ENCODE measurements around the gene CDON.

CDON gene, protein sequence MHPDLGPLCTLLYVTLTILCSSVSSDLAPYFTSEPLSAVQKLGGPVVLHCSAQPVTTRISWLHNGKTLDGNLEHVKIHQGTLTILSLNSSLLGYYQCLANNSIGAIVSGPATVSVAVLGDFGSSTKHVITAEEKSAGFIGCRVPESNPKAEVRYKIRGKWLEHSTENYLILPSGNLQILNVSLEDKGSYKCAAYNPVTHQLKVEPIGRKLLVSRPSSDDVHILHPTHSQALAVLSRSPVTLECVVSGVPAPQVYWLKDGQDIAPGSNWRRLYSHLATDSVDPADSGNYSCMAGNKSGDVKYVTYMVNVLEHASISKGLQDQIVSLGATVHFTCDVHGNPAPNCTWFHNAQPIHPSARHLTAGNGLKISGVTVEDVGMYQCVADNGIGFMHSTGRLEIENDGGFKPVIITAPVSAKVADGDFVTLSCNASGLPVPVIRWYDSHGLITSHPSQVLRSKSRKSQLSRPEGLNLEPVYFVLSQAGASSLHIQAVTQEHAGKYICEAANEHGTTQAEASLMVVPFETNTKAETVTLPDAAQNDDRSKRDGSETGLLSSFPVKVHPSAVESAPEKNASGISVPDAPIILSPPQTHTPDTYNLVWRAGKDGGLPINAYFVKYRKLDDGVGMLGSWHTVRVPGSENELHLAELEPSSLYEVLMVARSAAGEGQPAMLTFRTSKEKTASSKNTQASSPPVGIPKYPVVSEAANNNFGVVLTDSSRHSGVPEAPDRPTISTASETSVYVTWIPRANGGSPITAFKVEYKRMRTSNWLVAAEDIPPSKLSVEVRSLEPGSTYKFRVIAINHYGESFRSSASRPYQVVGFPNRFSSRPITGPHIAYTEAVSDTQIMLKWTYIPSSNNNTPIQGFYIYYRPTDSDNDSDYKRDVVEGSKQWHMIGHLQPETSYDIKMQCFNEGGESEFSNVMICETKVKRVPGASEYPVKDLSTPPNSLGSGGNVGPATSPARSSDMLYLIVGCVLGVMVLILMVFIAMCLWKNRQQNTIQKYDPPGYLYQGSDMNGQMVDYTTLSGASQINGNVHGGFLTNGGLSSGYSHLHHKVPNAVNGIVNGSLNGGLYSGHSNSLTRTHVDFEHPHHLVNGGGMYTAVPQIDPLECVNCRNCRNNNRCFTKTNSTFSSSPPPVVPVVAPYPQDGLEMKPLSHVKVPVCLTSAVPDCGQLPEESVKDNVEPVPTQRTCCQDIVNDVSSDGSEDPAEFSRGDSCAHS (N-terminal part only)

DNA sequence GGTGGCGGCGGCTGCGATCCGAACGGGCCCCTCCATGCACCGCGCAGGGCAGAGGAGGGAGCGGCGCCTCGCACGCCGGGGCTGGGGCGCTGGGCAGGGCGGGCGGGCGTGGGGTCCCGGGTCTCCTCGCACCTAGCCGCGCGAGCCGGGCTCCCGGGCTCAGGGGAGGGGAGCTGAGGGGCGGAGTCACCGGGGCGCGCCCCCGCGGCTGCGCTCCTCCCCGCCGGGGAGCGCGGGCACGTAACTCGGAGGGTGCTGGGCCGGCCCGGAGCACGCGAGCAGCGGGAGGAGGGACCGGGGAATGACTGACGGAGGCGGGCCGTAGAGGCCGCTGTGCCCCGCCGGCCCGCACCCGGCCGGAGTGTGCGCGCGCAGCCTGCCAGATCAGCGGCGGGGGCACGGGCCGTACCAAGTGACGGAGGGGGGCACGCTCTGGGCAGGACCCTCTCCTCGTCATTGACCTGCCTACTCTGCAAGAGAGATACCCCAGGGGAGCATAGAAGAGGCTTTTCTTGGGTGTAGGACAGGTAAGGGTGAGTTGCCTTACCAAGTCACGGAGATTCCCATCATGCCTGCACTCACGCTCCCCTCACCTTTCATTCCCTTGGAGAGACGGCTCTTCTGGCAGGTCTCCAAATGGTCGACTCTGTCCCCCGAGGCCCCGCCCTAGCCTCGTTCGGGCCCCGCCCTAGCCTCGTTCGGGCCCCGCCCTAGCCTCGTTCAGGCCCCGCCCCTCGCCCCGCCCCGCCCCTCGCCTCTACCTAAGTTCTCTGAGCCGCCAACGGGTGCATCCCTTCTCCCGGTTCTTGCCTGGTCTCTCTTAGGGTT, at the start of gene CDON:
TSS of gene CDON (minus strand) at position 188 of the 828 bp plus-strand sequence. CDS start 39,390 bp downstream, outside the sequence.
- peak; percentile 72 for DNase-seq

DNA sequence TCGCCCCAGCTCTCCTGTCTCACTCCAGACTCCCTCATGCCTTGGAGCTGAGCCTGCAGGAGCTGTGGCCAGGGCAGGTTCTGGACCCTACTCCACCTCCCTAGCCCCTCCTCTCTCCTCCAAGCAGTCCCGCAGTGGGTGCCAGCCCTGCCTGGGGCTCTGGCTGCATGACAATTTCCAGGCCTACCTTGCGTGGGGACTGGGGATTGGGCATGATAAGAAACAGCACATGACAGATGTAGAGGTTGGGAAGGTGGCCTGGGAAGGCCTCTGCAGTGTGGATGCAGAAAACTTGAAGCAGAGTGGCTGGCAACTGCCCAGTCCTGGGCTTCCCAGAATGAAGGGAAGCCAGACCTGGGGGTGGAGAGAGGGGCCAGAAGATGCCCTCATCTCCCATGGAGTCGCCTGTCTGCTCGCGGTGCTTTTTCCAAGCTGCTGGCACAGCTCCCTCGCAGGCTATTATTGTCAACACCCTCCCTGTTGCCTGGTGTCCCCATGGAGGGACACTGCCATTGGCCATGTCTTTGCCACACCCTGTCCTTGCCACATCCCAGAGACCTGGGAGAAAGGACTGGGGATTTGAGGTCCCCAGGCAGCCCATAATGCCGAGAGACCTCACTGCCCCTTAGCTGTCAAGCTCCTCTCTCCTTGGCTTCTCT, 48.9 kb upstream of the CDON start:
- DNase-seq, result no peak

DNA sequence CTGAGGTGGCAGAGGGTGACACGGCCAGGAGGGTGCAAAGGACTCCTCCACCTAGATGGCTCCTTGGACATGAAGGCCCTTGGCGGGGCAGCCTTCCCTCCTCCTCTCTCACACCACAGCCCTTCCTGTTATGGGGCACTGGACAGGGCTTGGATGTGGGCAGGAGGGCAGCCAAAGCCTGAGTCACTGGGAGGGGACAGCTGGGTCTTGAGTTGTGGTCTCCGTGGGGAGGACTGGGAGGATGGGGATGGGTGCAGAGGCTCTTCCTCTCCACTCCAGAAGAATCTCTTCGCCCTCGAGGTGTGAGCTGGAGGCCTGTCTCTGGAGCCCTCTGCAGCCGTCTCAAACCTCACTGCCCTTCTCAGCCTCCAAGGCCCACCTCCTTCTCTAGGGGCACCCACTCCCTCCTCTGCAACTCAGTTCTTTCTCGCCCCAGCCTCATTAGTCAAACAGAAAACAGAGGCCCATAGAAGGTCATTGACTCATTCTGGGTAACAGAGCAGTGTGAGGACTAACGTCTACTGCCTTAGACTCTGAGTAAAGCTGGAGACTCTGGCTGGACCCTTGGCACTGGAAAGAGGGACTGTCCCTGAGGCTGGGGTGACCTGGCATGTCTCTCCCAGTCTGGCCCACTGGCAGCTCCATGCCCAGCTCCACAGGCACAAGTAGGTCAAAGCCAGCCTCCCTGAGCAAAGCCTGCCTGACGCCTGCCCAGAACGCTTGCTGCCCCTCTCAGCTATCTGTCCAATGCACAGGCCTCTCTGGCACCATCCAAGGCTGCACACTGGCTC, 47.5 kb upstream of the CDON start:
- no peak for DNase-seq

DNA sequence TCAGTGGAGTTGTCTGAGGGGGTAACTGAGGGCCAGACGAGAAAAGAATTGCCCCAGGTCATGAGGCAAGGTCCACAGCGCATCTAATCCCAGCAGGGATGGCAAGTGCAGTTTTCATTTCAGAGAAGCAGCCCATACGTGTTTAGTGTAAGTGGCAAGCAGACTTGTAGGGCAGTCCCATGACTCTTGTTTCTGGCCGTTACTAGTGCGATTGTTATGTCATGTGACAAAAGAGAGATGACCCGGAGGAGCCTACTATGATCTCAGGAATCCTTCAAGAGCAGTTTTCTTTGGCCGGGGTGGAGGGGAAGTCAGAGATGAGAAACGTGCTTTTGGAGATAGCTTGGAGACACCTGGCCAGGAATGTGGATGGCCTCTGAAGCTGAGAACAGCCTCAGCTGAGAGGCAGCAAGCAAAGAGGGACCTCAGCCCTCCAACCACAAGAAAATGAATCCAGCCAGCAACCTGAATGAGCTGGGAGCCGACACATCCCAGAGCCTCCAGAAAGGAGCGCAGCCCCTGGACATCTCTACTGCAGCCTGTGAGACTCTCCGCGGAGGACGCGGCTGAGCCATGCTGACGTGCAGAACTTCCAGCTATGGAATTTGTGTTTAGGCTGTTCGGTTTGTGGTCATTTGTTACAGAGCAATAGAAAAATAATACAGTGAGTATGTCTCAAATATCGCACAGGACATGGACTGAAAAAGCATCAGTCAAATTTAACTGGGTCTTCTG, 44.1 kb upstream of the CDON start:
- no peak for DNase-seq

DNA sequence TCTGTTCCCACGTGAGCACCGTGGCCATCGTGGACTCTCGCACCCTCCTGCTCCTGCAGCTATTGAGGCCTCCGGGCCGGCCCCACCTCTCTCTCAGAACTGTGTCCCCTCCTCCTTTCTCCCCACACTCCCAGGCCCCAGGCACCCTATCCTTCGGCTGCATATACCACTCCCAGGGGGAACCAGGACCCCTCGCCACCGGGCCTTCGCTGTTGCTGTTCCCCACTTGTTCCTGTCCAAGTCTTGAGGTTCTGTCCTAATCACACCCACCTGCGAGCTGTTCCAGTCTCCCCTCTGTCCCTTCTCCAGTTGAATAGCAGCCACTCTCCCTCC, 43.0 kb upstream of the CDON start:
- no peak for DNase-seq

DNA sequence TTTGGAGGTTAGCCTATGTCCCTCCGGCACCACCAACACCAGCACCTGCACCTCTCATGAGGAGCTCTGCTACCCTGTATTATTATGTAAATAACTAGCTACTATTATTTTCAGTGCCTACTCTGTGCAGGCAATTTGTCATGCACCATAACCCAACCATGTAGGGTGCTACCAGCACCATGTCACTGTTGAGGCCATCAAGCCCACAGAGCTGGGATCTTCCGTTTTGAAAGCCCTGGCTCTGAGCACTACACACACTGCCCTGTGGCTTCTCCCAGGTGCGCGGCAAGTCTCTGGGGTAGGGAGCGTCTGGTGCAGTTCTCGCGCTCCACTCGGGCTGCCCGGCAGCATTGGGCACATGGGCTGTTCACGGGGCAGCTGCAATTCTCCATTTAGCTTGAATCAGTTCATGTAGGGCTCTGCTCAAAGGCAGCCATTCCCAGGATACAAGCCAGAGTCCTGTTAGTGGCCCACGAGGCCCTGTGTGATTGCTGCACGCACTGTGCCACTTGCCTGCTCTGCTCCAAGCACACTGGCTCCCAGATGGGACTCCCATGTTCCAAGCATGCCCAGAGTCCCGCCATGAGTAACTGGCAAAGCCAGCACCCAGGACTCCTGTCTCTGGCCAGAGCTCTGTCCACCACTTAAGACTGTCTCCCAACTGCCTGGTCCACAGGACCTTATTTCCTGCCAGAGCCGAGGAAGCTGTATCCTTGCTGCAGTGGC, 42.5 kb upstream of the CDON start:
- DNase-seq, result no peak

DNA sequence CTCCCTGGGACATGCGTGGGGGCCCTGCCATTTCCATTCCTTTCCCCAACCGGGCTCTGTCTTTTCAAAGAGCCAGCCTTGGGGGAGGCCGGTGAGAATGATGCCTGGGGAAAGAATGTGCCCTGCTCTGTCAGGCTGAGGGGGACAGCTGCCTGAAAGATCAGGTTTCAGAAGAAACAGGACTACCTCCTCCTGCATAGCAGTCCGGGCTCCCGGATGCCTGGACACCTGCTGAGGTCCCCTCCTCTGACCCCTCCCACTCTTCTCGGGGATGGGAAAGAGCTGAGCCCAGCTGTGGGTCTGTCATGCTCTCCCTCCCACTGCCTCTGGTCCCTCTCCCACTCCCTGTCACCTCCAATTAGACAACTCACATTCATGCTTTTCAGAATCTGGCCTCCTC, 41.8 kb upstream of the CDON start:
- DNase-seq, result no peak

DNA sequence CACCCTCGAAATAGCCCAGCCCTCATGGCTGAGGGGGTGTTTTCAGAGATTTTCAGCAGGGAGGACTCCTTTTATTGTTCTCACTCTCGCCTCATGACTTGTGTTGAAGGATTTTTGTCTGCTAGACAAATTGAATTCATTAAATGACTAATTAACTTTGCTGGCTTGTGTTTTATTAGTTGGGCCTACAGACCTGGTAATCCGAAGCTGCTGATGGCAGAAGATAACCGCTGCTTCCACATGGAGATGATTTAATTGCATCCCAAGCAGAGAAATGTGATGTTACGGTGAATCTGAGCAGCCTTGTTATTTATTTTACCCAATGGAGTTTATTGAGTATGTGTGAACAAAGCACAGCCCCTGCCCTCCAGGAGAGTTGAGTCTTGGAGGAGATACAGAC, 40.5 kb upstream of the CDON start:
- DNase-seq, result no peak

DNA sequence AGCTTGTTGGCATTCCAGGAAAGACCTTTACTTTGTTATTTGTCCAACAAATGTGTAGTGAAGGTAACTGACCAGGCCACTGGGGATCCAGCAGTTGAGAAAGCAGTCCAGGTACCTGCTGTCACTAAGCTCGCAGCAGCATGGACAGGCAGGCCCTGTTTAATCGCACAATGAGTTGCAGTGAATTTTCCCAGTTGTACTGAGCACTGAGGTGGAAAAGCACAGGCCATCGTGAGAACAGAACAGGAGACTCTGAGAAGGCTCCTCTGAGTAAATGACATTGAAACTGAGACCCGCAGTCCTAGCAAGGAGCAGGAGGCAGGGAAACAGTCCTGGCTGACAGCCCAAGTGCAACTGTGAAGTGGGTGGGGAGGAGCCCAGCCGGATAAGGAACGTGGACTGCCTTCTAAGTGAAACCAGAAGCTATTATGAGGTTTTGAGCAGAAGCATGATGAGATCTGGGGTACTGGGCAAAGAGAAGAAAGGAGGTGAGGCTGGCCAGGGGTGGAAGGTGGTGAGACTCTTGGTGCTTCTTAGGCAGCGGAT, 39.8 kb upstream of the CDON start:
- no peak for DNase-seq

DNA sequence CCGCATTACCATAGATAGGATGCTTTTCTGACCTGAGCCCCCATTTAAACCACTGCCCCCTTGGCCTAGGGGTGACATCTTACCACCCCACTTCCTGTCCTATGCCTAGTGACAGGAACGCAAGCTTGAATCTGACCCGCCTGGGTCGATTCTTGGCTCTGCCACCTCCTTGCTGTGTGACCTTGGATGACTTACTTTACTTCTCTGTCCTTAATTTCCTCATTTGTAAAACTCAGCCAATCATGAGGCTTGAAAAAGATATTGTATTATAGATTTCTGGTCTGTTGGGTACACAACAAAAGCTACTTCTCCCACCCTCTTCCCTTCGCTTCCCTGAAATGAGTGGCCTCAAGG, 39.2 kb upstream of the CDON start:
- no peak for DNase-seq

DNA sequence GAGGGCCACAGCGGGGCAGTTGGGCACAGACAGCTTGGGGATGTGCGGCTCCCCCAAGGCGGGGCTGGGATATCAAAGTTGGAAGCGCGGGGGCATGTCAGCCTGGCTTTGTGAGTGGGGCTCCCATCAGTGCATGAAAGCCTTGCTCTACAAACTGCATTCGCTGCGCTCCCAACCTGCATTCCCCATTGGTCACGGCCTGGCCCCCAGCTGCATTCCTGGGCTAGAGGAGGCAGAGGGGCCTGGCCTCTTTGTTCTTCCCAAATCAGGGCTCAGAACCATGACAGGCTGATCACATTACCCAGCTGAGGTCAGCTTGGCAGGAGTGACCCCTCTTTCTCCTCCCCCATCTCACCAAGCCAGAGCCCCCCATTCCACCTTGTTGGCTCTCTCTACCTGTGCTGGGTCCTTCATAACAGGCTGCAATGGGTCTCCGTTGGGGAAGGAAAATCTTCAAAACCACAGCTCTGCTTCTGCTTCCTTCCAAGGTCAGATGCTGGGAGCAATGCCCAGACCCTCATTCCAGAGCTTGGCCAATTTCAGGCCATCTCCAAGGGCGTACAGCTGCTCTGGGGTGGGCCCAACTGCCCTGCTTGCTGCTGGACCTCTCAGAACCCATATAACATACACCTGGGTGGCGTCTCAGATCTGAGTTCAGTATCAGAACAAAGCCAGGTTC, 38.7 kb upstream of the CDON start:
- no peak for DNase-seq

DNA sequence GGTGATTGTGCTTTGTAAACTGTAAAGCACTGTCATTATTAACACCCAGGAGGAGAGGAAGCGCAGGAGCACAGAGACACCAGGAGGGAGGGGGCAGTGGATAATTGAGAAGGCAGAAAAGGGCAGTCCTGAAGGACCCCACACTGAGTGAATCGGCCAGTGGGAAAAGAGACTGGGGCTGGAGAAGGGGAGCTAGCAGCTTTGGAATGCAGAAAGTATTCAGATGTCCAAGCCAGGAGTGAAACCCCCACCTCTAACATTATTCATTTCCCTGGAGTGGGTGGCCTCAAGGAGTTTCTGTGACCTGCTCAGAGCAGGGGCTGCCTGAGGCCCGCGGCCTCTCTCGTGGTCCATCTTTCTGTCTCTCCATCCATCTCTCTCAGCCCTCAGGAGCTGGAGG, 38.0 kb upstream of the CDON start:
- no peak for DNase-seq

DNA sequence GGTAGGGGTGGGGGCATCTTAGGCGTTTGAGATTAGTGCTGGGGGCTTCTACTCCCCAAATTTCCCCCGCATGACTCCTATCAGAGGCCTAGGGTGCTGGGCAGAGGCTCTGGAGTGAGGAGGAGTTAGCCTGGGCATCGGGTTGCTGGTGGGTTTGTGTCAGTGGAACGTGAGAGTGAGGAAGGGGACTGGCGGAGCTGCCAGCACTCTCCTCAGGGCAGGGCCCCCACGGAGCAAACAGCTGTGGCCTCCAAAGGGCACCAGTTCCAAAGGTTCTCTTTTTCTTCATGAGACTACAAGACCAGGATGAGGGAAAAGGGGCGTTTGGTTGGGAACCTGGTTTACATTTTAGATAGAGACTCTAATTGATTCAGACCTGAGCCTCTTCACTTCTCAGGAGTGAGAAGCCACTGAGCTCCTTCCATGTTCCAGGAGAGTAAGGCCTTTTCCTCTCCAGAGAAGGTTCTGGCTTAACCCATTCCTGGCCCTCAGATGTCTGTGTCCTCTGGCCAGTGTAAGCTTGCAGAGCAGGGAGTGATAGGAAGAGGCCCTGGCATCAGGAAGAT, 35.6 kb upstream of the CDON start:
- no peak for DNase-seq

DNA sequence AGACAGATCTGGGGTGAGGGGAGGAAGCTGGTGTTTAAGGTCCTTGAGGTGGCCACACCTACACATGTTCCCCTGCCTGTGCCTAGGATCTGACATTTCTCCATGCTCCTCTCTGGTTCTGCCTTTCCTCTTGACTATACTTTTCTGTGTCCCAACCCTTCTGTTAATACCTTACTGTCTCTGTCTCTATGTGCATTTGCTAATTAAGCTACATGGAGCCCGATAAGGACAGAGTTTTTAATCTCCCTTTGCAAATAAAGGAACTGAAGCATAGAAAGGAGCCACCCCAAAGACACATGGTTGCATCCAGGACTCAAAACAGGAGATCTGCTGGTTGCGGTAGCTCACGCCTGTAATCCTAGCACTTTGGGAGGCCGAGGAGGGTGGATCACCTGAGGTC, 33.1 kb upstream of the CDON start:
- DNase-seq, result no peak

DNA sequence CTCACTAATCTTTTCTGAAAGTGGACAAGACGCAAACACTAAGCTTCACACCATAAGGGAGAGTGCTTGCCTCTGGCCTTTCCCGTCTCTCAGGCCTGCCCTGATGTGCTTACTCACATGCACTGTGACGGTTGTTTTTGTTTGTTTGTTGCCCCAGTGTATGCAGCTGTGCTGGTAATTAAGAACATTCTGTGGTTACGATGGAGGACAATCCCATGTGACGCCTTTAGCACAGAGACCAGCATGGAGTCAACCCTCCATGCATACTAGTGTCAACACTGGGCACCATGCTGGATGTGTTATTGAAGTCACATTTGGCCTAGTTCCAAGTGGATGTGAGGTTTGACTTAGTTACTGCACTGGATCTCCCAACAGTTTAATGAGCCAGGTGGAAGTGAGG, 27.8 kb upstream of the CDON start:
- DNase-seq, result peak; percentile 84

DNA sequence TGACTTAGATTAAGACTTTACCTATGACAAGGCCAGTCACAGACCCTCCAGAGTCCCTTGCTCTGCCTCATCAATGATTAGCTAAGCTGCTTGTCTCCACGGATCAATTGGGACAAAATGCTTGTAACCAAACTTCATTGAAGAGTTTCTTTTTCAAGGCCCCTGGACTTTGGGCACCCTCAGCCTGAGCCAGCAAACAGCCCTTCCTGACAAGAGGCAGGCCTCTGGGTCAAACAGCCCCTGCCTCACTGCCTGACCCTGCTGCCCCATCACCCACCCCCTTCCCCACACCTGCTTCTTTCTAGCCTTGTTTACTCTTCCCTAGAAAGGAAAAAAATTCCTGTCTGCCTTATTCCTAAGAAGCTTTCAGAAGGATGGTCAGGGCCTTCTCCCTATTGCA, 26.3 kb upstream of the CDON start:
- DNase-seq, result no peak

DNA sequence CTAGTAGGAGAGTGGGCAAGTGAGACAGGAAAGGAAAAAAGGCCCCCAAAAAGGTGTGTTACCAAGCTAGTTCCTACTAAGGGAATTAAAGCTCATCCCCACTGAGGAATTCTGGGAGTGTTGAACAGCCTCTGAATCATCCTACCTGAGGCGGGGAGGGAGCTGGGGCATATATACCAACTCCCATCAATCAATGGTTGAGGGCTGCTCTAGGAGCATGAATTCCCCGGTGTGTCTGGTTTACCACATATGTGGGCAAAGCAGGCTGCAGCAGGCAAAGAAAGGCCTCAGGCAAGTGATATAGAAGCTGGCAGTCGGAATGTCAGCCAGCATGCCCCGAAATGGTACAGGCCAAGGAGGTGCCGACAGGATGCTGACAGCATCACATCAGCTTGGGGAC, 23.6 kb upstream of the CDON start:
- DNase-seq, result no peak

DNA sequence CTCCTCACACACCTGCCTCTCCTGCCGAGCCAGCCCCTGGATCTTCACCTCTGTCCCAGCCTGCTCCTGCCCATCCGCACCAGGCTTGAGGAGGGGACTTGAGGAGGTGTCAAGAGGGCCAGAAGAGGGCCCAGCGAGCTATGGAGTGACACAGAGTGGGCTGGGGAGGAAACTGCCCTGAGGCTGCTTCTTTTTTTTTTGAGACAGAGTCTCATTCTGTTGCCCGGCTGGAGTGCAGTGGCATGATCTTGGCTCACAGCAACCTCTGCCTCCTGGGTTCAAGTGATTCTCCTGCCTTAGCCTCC, 21.9 kb upstream of the CDON start:
- DNase-seq, result no peak

All from NCI-H748 treated with DMSO at 0.1 percent for 48 hours (cell line).